Measurements from ENCODE around the gene NT5C1A.

- TF ChIP-seq CTCF (IDR thresholded peaks at IDR 0.05) (no peak), POLR2A (IDR thresholded peaks at IDR 0.05) (no peak), POLR2AphosphoS5 (IDR thresholded peaks at IDR 0.05) (no peak)
Measured at GRCh38 chr1:39688706-39689105, 16.8 kb upstream of the NT5C1A start.

Measured in breast epithelium (tissue), 3 donors.